ENCODE measurements around the gene ADD3.

ADD3 gene, protein sequence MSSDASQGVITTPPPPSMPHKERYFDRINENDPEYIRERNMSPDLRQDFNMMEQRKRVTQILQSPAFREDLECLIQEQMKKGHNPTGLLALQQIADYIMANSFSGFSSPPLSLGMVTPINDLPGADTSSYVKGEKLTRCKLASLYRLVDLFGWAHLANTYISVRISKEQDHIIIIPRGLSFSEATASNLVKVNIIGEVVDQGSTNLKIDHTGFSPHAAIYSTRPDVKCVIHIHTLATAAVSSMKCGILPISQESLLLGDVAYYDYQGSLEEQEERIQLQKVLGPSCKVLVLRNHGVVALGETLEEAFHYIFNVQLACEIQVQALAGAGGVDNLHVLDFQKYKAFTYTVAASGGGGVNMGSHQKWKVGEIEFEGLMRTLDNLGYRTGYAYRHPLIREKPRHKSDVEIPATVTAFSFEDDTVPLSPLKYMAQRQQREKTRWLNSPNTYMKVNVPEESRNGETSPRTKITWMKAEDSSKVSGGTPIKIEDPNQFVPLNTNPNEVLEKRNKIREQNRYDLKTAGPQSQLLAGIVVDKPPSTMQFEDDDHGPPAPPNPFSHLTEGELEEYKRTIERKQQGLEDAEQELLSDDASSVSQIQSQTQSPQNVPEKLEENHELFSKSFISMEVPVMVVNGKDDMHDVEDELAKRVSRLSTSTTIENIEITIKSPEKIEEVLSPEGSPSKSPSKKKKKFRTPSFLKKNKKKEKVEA

DNA sequence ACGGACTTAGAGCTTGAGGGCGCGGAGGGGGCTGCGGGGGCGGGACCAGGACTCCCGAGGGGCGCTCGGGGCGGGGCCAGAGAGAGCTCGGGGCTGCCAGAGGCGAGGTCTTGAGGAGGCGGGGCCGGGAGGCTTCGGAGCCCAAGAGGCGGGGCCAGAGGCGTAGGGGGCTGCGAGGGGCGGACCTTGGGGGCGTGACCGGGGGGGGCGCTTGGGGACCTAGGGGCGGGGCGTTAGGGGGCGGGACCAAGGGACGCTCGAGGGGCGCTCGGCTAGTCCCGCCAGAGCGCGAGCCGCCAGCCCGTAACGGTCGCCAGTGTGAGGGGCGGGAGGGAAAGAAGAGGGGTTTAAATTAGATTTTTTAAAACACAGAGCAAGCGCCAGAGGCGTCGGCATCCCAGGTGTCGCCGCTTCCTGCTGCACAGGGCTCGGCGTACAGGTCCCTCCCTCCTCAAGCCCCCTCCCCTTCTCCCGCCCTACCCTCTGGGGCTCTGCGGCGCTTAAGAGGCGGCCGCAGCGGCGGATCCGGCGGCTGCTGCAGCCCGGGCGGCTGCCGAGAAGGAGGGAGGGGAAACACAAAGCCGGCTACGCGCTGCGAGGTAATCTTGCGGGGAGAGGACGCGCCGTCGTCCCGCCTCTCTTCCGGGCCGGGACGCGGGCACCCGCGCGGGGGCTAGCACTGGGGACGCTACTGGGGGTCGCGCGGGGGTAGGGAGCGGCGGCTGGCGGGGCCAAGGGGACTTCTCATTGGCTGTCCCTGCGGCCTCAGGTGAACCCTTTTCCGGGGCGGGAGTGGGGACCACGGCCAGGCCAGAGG, at the start of gene ADD3:
Gene ADD3 (plus strand): TSS at position 284 of the 817 bp plus-strand sequence. CDS start 92,670 bp downstream, outside the sequence.
- DNase-seq = peak; percentile 93

DNA sequence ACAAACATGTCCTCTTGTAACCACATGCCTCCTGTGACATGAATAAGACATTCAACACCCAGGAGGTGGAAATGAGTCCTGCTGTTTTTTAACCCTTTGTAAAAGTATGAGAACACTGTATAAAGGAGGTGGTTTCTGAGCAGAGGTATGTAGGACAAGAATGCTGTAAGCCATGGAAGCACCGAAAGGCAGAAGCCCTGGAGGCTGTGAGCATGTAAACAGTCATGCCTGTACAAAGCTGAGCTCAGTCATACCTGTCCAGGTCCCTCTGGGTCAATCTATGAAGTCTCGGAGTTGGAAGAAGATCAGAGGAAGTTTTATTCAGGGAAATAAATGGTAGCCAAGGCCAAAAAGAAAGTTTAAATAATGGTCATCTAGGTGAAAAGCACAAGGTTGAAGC, 49.7 kb upstream of the ADD3 start:
- no peak for DNase-seq

DNA sequence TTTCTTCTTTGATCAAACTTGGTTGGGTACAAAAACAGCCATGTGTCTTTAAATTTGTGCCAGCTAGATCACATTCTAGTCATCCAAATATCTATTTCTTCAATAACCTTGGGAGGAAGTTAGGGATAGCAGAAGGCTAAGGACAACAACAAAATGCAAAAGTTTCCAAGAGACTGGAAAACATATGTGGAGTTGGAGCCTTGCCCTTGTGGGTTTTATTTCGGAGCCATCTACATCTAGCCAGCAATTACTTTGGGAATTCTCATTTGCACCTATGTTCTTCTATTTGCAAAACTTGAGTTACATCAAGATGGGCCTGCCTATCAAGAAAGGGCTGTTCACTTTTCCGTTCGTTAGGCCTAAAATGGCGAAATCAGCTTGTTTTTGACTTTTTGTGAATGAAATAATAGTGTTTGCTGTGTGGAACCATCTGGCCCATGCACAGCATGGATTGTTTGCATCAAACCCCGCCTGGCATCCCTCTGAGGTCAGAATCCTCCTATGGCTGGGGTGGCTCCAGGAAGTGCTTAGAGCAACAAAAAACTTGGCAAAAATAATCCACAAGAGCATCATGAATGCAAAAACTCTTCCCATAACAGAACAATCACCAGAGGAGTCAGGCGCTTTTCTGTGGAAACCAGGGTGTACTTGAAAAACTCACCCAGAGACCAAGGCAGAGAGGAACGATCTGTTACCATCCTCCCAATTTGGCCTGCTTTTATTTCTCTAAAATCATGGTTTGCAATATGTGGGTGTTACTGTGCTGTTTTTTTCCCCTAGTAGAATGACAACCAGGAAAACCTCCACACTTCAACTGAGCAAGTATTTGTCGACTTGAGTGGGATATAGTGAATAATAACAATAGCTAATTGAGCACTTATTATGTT, 48.3 kb upstream of the ADD3 start:
- DNase-seq = no peak

DNA sequence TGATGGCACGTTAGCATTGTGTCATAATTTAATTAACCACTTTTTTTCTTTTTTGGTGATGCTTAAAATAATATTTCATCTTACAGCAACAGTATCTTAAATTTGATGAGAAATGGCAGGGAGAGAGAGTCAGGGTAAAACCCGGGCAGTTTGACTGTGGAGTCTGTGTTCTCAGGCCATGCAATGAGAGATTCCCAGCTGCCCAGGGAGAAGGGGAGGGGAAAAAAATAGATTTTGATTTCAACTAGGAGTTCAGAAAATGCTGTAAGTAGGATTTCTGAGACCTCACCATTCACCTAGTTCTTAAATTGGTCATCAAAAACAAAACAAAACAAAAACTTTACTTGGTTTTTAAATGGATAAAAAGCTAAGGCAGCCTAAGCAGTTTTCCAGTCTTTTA, 47.1 kb upstream of the ADD3 start:
- no peak for DNase-seq

DNA sequence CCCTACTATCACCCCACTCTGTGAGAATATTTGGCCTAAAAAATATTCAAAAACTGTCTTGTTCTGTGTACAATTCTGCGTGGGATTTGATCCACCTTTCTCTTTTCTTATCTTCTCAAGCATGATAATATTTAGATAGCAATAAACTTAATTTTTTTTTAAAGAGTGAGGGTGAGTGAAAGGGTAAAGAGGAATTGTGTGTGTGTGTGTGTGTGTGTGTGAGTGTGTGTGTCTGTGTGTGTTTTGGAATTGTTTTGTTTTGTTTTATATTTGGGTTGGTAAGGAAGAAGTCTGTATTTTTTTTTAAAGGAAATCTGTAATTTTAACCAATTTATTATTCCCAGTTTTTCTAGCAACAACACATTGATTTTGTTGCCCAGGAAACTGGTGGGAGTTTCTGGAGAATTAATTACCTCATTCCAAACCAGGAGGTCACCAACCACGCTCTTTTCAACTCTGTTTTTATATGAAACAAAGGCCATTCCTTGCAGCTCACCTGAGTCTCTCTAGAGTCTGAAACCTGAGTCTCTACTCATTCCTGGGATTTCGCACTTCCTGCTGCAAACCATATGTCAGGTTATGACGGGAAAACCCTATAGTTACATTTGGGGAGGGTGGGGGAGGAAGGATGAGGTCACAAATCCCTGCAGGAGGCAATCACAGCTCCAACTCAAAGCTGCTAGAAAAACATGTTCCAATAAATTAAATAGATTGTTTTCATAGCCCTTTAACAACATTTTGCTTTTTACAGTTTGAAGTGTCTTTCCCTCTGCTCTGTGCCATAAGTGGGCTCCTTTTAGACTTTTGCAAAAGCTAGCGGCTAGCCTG, 46.4 kb upstream of the ADD3 start:
- DNase-seq = peak; percentile 78

DNA sequence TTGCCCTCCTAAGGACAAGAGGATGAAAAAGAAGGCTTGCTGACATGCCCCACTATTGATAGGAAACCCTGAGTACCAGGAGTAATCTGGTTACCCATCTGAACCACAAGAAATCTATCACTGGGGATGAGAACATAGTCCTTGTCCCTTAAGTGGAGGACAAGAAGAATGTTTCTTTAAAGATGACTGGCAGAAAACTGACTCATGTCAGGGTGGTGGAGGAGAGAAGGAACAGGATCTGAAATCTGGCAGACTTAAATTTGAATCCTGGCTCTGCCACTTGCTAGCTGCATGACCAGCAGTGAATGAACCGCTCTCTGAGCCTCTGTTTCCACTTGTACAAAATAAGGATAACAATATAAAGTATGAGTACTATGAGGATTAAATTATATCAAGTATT, 45.5 kb upstream of the ADD3 start:
- DNase-seq = no peak

DNA sequence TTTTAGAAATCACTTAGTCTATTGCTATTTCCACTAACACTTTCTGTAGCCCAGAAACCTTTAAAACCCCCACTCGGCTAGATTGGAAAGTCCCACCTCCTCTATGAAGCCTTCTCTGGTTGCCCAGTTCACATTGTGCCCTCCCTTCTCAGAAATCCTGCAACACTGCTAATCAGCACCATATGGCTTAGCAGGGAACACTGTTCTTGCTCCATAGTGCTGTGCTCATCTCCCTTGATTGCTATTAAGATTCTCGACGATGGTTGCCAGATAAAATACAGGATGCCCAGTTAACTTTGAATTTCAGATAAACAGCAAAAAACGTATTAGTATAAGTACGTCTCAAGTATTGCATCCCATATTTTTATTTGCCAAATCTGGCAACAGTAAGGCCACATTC, 44.3 kb upstream of the ADD3 start:
- peak; percentile 16 for DNase-seq

DNA sequence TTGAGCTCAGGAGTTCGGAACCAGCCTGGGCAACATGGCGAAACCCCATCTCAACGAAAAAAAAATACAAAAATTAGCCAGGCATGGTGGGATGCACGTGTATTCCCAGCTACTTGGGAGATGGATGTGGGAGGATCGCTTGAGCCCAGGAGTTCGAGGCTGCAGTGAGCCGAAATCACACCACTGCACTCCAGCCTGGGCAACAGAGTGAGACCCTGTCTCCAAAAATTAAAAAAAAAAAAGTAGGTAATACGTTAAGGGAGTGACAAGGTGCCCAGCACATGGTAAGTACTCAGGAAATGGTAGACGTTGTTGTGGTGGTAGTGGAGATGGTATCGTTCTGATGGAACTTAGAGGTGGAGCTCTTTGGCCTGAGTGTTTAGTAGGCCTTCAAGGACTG, 43.5 kb upstream of the ADD3 start:
- no peak for DNase-seq

DNA sequence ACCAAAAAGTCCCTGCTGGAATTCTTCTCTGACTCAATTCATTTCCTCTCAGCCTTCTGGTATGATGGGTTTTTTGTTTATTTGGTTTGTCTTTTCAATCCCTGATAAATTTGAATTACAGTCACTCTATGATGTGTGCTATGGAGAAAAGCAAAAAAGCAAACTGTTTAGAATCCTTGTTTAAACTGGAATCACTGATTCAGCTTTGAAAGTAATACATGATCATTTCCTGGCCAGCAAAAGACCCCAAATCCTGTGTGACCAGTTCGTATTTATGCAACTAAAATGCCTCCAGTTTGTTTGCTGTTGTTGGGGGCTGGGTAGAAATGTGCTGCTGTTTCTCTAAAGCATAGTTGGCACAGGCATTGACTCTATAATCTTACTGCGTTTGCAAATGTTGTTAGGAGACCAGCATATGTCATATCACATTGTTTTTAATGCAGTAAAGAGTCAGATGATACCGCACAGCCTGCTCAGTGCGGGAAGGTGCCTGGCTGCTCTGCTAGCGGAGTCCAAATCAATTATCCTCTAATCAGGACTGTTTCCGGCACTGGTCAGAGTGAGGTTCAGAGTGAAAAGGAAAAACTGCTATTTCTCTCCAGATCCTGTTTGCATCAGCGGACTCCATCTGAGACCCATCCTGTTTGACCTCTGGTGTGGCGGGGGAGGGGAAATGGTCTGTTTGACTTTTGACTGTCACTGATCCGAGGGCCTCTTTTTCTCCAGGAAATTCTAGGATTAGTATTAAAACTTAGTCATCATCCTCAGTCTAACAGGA, 40.6 kb upstream of the ADD3 start:
- DNase-seq = peak; percentile 9

DNA sequence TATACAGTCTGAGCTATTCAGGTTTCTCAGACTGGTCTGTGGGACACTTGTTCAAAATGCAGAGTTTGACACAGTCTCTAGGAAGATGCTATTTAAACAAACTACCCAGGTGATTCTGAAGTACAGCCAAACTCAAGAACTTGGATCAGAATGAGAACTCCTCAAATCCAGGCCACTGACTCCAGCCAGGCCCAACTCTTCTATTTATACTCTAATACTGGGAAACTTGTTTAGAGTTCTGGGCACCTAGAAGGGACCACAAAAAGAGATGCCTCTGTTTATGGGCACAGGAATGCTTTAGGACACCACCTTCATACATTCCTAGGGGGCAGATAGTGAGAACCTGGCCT, 40.1 kb upstream of the ADD3 start:
- no peak for DNase-seq

DNA sequence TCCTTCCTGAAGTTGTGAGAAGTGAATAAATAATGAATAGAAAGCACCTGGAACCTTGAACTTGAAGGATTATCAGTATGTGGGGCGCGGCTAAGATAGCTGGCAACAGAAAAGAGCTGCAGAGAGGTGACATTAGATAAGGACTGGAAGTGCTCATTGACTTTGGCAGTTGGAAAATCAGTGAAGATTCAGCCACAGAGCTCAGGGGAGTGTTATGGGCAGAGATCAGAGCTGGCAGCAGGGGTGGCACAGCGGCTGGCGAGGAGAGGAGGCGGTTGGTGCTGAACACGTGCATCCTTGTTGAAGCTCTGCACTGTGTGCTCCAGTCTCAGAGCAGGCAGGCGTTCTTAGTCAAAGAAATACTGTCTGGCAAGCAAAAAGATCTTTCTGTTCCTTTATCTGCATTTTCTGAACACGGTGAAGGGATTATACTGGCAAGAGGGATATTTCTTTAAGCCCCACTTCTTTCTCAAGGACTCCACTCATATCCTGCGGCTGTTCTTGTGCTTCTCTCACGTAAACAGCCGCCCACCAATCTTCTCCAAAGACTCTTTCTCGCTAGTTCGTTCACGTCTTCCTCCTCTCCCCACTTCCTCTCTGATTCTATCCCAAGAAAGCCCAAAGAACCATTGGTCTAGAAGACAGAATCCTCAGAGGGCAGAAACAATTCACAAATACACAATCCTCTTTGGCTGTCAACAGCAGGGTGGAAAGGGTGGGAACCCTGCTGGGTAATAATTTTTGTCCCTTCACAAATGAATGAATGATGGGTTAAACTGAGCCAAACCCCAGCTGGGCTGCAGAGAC, 38.6 kb upstream of the ADD3 start:
- no peak for DNase-seq

DNA sequence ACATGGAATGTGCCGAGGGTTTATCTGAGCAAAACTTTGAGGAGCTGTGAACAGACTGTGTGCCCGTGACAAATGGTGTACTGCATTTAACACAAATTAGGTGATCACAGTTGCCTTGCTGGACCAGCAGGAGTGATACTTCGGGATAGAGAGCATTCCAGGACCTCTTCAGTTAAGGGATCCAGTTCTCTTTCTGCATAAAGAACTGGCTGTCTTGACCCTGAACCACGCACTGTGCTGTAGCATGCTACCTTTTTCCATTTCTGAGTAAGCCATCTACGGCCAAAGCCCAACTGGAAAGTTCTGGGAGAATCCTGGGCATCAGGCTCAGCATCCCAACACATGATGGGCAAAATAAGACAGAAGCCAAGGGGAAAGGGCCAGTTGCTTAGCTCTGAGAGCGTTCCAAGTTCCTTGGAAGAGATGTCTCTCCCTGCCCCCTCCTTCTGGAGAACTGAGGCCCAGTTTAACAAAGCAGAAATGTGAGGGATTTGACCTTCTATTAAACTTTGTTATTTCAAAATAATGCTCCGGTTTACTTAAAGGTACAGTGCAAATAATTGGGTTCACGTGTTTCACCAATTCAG, 37.9 kb upstream of the ADD3 start:
- DNase-seq = no peak

DNA sequence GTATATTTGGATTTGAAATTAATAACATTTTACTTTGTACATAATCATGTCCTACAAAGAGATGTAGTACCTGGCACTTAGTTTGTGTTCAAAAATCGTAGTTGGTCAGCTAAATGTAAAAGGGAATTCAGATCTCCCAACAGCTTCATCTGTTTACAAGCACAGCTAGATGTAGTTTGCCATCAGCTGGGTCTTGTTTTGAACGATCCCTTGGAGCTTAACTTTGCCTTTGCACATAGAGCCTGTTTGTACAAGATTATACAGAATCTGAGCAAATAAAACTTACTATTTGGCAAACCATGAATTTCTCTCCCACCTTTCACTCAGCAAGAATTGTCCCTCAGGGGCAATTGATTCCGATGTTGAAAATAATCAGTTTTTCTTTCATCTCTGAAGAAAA, 36.1 kb upstream of the ADD3 start:
- no peak for DNase-seq

DNA sequence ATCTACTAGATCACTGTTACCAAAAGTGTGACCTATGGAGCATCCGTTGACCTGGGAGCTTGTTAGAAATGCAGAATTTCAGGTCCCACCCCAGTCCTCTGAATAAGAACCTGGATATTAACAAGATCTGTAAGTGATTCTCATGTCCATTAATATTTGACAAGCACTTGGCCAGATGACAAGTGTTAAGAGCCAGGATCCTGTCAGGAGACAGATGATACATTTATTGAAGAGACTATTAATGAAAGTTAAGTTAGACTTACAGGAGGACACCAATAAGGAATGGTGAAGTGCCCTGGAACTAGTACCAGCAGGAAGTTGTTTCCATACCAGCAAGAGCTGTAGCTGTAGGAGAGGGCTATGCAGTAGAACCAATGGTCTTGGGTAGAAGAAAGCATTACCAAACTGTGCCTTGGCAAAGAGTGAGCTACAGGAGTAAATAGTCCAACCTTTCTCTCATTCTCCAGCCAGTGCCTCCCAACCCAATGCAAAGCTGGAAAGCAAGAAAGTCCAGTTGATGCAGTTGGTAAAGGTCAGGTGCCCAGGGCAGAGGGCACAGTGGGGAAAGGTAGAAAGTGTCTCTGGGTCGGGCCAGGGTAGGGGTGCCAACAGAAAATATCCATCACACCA, 35.3 kb upstream of the ADD3 start:
- no peak for DNase-seq

DNA sequence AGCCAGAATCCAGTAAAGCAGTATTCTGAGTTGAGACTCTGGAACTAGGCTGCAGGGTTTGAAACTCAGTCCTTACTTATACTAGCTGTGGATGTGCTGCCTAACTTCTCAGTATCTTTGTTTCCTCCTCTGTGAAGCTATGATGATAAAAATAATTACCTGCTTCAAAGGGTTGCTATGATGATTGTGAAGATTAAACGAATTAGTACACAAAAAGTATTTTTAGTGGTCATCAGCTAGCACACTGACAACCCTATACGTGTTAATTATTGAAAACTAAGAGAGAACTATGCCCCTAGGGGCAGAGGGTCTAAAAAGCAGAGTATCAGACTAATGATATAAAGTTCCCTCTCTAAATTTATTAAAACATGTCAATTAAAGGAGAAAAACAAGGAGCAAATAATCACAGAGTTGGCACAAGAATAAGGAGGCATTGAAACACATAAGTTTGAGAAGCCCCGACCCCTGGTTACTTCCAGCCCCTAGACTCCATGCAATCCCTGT, 34.4 kb upstream of the ADD3 start:
- no peak for DNase-seq

DNA sequence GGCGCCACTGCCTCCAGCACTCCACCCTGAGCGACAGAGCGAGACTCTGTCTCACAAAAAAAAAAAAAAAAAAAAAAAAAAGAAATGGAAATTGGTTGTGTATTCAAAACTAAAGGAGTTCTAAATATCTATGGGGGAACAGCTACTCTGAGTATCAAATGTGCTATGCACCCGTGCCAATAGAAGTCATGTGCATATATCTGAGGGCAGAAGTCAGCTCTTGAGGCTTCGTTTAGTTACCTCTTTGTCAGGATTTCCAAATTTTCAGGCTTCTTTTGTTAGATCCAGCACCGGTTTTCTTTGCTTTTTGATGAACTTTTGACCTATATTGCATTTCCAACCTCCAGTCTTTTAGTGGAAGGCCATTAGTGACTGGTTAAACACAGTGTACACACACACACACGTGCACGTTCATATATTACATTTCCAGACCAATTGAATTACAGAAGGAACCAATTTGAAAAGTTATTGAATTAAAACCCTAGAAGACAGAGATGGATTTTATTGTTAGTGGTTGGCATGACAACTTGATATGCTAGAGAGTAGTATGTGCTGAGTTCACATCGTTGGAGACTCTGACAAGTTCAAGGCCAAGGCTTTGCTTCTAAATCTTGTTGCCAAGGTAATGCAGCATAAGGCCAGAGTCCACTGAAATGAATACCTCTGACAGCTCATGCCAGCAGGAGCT, 33.1 kb upstream of the ADD3 start:
- DNase-seq = no peak

DNA sequence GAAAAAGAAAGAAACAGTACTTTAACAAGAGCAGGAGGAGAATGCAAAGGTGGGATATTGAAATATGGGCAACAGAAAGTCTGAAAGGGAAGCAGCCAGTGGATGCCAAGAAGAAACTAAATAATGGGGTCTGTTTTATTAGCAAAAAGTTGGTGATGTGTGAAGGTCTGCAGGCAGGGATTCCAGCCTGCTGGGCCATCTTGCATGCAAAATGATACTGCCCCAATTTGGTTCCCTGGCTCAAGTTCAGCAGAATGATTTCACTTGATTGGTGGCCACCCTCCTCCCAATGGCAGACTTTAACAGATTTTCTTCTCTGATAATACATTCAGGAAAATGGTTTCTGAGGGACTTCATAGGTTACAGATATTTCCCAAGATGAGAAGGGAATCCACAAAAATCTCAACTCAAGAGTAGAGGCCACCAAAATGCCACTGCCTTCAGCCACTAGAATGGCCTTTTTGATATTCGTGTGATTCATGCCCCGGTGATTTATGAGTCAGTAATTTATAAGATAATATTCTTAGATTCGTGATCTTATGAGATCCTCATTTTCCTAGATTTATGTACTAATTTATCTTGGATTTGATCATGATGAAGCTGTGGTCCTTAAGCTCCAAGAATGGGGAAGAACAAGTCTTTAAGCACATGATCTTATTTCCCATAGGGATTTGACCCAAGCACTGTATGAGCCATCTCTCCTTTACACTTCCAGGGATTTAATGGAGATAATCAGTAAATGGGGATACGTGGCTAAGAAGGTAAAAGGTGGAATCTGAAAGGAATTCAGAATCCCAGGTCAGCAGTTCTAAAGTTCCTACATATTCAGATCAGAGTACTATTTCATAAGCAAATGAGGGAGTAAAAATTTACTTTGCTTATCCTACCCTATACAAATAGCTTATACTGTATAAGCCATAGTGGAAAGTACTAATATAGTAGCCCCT, 32.3 kb upstream of the ADD3 start:
- no peak for DNase-seq
